Stomach smooth muscle (tissue), 2 donors: Measurements from ENCODE around the gene TRPM3.

Experiments used
- H3K27ac ChIP-seq: one replicate; pipeline ENCODE4 v1.7.0; 2013; ENCODE audit warnings: mild to moderate bottlenecking, low read length, inconsistent platforms
- H3K27me3 ChIP-seq, 2 donors: one replicate each; pipeline ENCODE4 v1.7.0; 2013; ENCODE audit warnings: low read length in 2 of 2; ENCODE audit not compliant: insufficient read depth in 2 of 2, control insufficient read depth in 1 of 2
- H3K36me3 ChIP-seq, 2 donors: one replicate each; pipeline ENCODE4 v1.7.0; 2013; ENCODE audit warnings: low read length in 2 of 2; ENCODE audit not compliant: control insufficient read depth in 2 of 2, insufficient read depth in 2 of 2
- H3K4me1 ChIP-seq: one replicate; pipeline ENCODE4 v1.7.0; 2013; ENCODE audit warnings: low read length; ENCODE audit not compliant: control insufficient read depth, insufficient read depth
- H3K4me3 ChIP-seq, 2 donors: one replicate each; pipeline ENCODE4 v1.7.0; 2013; ENCODE audit warnings: low read length in 2 of 2
- H3K9ac ChIP-seq, 2 donors: one replicate each; pipeline ENCODE4 v1.7.0; 2013; ENCODE audit warnings: low read length in 2 of 2, mild to moderate bottlenecking in 1 of 2
- H3K9me3 ChIP-seq, 2 donors: one replicate each; pipeline ENCODE4 v1.7.0; 2013; ENCODE audit warnings: low read length in 2 of 2; ENCODE audit not compliant: control insufficient read depth in 2 of 2
- donor health status: healthy.
- donor health status: Pancreatic carcinoma.

Gene TRPM3

DNA sequence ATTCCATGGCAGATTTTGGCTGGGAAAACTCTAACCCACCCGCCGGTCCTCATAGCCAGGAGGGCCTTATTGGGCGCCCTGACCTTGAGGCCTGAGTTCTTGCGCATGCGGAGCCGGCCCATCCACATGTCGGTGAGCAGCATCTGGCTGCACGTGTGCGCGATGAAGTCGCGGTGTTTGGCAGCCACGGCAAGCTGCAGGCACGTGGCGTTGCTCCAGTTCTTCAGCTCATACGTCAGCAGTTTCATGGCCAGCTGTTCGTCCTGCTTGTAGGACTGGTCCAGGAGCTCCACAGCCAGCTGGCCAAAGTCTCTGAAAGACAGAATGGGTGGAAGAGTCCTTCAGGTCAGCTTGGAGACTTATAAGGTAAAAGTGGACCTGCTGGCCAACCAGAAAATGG, 502.6 kb downstream of the TRPM3 start:
- Histone ChIP-seq H3K4me3 (no peak overlapping the region), H3K36me3 (no peaks in the 10 kb centered on the region), H3K9ac (no peak overlapping the region), H3K4me1 (peaks cover 8% of the 10 kb centered on the region), H3K27ac (no peak overlapping the region), H3K27me3 (no peaks in the 10 kb centered on the region), H3K9me3 (no peaks in the 10 kb centered on the region)

DNA sequence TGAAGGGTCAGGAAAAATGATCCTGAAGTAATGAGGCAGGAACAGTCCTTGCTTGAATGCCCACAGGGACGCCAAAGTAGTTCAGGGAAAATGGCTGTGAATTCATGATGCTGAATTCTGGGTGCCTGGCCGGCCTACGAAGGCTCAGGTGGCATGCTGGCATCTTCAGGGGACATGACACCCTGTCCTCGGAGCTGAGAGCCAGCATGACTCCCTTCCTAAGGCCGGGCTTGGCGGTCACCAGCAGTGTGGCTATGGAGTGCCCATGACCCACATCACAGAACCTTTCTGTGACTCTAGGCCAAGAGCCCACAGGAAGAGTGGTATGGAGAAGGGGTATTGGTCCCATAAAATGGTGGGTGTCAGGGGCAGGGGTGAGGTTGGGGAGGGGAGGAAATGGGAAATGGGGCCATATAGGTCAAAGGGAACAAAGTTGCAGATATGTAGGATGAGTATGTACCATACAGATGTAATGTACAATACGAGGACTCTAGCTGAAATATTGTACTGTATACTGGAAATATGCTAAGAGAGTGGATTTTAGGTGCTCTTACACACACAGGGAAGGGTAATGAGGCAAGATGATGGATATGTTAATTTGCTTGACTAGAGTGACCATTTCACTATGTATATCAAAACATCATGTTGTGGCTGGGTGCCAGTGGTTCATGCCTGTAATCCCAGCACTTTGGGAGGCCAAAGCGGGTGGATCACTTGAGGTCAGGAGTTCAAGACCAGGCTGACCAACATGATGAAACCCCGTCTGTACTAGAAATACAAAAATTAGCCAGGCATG, 504.2 kb downstream of the TRPM3 start:
- Histone ChIP-seq H3K4me3 (no peak overlapping the region), H3K9me3 (no peaks in the 10 kb centered on the region), H3K27me3 (no peaks in the 10 kb centered on the region), H3K27ac (no peak overlapping the region), H3K4me1 (peaks cover 8% of the 10 kb centered on the region), H3K9ac (no peak overlapping the region), H3K36me3 (no peaks in the 10 kb centered on the region)

GRCh38 chr9:70616228-70616990, 505.0 kb downstream of the TRPM3 start:
- no peaks in the 10 kb centered on the region for H3K36me3 ChIP-seq
- peaks cover 8% of the 10 kb centered on the region for H3K4me1 ChIP-seq
- H3K27ac ChIP-seq, result no peak overlapping the region
- H3K27me3 ChIP-seq, result no peaks in the 10 kb centered on the region
- H3K9ac ChIP-seq, result no peak overlapping the region
- no peaks in the 10 kb centered on the region for H3K9me3 ChIP-seq
- H3K4me3 ChIP-seq, result no peak overlapping the region

- H3K9ac ChIP-seq, result peak overlapping the region in 1 of 2 donors; percentile 36
- no peaks in the 10 kb centered on the region for H3K9me3 ChIP-seq
- H3K27me3 ChIP-seq, result no peaks in the 10 kb centered on the region
- H3K4me3 ChIP-seq, result no peak overlapping the region
- no peaks in the 10 kb centered on the region for H3K36me3 ChIP-seq
- H3K27ac ChIP-seq, result no peak overlapping the region
- H3K4me1 ChIP-seq, result peaks cover 8% of the 10 kb centered on the region
Measured at GRCh38 chr9:70615464-70616138, 505.8 kb downstream of the TRPM3 start.

DNA sequence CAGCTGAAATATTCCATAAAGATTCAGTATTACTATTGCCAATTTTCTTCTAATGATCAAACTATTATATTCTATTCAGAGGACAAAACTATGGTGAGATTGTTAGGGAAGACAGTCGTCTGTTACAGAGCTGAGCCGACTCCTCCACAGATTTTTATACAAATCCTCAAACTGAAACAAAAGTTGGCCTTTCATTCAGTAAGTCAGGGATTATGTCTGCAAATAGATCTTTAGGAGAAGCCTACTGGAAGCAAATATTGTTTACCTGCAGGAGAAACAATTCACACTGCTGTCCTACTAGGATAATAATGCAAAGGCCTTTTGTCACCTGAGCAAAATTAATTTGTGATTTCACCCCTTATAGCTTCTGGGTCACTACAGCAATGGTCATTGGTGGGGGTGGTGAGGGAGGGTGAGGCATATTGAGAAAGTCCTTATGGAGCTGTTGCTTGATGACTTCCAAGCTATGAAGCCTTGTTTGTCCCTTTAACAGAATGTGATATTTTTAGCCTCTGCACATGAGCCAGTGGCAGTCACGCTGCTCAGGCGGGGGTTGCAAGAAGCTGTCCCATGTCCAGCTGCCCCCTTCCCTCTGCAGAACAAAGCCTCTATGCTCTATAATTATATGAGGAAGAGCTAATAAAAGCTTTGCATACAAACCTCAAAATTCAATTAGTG, 506.5 kb downstream of the TRPM3 start:
- Histone ChIP-seq H3K27me3 (no peaks in the 10 kb centered on the region), H3K27ac (no peak overlapping the region), H3K9ac (no peak overlapping the region), H3K4me1 (peaks cover 8% of the 10 kb centered on the region), H3K4me3 (no peak overlapping the region), H3K9me3 (no peaks in the 10 kb centered on the region), H3K36me3 (no peaks in the 10 kb centered on the region)

DNA sequence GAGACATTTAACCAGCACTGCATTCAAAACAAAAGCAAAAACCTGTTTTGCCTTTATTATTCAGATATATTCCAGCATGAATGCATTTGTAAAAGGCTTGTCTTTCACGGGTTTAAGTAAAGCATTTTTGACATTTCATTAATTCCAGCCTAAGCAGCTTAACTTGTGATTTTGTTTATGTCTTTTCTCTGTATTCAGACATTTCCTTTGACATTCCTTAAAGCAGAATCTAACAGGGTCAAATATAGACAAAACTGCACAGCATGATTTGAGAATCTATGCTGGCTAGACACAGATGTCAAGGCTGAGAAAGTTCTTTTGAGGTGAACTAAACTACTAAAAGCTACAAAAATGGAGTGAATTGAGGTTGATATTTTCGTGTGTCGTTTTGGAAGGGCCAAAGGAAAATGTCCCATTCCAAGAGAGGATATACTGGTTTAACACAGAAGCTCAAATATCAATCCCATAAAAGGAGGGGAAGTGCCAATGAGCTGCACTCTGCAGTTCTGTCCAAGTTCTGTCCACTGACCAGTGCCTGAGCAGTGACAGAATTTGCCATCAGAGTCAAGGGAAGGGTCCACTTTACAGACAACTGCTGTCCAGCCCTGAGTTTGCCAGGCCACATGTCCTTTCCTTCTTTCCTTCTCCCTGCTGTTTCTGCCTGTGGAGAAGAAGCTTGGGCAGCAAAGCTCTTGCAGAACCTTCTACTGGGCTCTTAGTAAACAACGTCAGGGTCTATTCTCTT, 508.2 kb downstream of the TRPM3 start:
- no peaks in the 10 kb centered on the region for H3K9me3 ChIP-seq
- H3K27me3 ChIP-seq, result no peaks in the 10 kb centered on the region
- no peak overlapping the region for H3K27ac ChIP-seq
- no peak overlapping the region for H3K9ac ChIP-seq
- no peaks in the 10 kb centered on the region for H3K36me3 ChIP-seq
- no peak overlapping the region for H3K4me3 ChIP-seq
- H3K4me1 ChIP-seq, result peaks cover 8% of the 10 kb centered on the region

DNA sequence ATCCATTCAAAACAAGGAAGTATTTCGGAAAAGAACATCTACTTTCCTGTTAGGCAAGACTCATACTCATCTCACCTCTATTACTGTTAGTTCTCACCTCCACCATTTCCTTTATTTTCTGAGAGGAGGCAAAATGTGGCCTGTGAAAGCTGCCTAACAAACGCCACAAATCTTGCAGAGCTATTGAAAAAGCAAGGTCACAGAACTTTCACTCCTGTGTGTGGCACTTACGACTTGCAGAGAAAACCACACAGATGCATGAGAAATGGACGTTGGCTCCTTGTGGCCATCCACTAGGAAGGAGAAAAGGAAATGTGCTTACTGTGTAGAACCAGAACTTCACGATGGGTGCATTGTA, 511.2 kb downstream of the TRPM3 start:
- no peaks in the 10 kb centered on the region for H3K9me3 ChIP-seq
- H3K27ac ChIP-seq, result no peak overlapping the region
- no peak overlapping the region for H3K9ac ChIP-seq
- no peaks in the 10 kb centered on the region for H3K36me3 ChIP-seq
- no peaks in the 10 kb centered on the region for H3K27me3 ChIP-seq
- H3K4me3 ChIP-seq, result no peak overlapping the region
- peaks cover 8% of the 10 kb centered on the region for H3K4me1 ChIP-seq

DNA sequence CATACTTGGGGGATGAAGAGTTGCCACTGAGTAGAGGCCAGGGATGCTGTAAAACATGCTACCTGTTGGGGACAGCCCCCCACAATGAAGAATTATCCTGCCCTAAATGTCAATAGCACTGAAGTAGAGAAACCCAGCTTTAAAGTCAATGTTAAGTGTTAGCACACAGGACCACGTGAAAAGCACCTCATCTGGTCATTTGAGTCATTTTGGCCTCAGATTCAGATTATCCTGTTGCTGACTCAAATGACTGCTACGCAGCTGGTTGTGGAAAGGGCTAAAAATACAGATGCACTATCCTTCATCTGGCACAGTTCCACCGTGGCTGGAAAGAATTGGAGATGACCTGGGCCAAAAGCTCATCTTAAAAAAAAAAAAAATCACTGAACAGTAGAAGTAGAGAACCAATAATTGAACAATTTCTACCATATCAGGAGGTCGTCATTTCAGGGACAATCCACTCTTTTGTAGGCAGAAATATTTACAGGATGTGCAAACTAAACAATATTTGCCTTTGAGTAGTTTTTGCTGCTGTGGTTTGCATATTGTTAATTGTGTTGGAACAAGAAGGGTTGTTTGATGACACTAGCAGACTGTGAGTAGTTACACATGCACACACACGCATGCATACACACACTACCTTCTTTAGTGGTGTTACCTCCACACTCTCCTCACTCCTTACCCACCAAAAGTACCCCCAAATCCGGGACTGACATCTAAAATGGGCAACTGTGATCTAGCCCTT, 511.7 kb downstream of the TRPM3 start:
- Histone ChIP-seq H3K36me3 (no peaks in the 10 kb centered on the region), H3K27me3 (no peaks in the 10 kb centered on the region), H3K27ac (no peak overlapping the region), H3K9me3 (no peaks in the 10 kb centered on the region), H3K4me1 (peaks cover 3% of the 10 kb centered on the region), H3K4me3 (no peak overlapping the region), H3K9ac (no peak overlapping the region)

DNA sequence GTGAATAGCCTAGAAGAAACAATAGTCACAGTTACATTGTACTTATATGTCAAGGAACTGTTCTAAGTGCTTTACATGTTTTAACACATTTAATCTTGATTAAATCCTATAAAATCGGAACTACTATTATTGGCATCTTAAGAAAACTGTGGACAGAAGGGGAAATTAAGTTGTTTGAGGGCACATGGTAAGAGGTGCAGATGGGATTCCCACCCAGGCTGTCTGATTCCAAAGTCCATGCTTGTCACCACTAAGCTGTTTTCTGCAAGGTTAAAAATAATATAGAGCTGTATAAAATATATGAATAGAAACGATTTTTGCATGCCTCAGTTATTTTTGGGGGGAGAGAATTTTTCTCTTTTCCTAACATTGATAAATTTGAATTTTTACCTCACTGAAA, 512.4 kb downstream of the TRPM3 start:
- H3K9me3 ChIP-seq, result no peaks in the 10 kb centered on the region

More for the DNA sequence above, 512.4 kb downstream of the TRPM3 start:
- Histone ChIP-seq H3K4me1 (no peaks in the 10 kb centered on the region), H3K27me3 (no peaks in the 10 kb centered on the region), H3K9ac (no peak overlapping the region), H3K27ac (no peak overlapping the region), H3K36me3 (no peaks in the 10 kb centered on the region), H3K4me3 (no peak overlapping the region)
